Gastrocnemius medialis (tissue), 4 donors: ENCODE data around the gene UTY.

Experiments
- POLR2A ChIP-seq, 2 donors: fragments of 450-650 bp; IDR thresholded peaks; one replicate each; pipeline ENCODE4 v1.6.1; 2017; ENCODE audit warnings: antibody characterized with exemption in 2 of 2, mild to moderate bottlenecking in 2 of 2, moderate library complexity in 2 of 2
- TF ChIP-seq, protein P1 (sequence below), 5 experiments: fragments of 450-650 bp in 3 of 5; fragments of 200-600 bp in 2 of 5; sonication (generic) in 2 of 5; IDR thresholded peaks in 4 of 5; conservative IDR thresholded peaks in 1 of 5; 1 replicate in 4 of 5; 2 replicates in 1 of 5; pipeline ENCODE4 v1.5.1; 2016 to 2019; ENCODE audit warnings: antibody characterized with exemption in 5 of 5, mild to moderate bottlenecking in 3 of 5, moderate library complexity in 3 of 5

DNA sequence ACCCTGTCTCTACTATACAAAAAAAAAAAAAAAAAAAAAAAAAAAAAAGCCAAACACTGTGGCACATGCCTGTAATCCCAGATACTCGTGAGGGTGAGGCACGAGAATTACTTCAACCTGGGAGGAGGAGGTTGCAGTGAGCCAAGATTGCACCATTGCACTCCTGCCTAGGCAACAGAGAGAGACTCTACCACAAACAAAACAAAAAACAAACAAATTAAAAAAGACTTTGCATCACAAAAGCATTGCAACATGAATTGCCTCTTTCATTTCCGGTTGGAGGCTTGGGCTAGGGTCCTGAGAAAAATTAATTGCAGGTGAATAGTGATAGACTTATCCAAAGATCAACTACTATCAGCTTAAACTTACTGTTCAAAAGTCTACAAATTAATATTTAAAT lies 180.4 kb downstream of the UTY start:
- TF ChIP-seq, protein P1, sequence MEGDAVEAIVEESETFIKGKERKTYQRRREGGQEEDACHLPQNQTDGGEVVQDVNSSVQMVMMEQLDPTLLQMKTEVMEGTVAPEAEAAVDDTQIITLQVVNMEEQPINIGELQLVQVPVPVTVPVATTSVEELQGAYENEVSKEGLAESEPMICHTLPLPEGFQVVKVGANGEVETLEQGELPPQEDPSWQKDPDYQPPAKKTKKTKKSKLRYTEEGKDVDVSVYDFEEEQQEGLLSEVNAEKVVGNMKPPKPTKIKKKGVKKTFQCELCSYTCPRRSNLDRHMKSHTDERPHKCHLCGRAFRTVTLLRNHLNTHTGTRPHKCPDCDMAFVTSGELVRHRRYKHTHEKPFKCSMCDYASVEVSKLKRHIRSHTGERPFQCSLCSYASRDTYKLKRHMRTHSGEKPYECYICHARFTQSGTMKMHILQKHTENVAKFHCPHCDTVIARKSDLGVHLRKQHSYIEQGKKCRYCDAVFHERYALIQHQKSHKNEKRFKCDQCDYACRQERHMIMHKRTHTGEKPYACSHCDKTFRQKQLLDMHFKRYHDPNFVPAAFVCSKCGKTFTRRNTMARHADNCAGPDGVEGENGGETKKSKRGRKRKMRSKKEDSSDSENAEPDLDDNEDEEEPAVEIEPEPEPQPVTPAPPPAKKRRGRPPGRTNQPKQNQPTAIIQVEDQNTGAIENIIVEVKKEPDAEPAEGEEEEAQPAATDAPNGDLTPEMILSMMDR (IDR thresholded peaks at IDR 0.05 in 4 of 5, conservative IDR thresholded peaks at IDR 0.05 in 1 of 5) = no peak
- no peak for TF ChIP-seq POLR2A (IDR thresholded peaks at IDR 0.05)
